Measurements from ENCODE around the gene IQSEC3. TPM values are rescaled to one million over a fixed set of nuclear protein-coding genes. Genes with fewer than 3 reads are reported as not detected.

The IQSEC3 gene
- total RNA-seq, 1 experiment from 2014 or later, result 0.55 TPM

- no peak for TF ChIP-seq CTCF (conservative IDR thresholded peaks at IDR 0.05)
- Histone ChIP-seq H3K18ac (ENCODE audit: insufficient read length, low read depth, low read length) (no peak overlapping the region), H3K23me2 (ENCODE audit: insufficient read length, low read depth, low read length, poor library complexity, severe bottlenecking) (no peaks in the 10 kb centered on the region), H3K4me2 (ENCODE audit: insufficient read depth, insufficient read length, low read length) (no peak overlapping the region), H4K20me1 (ENCODE audit: control insufficient read depth, insufficient read depth, insufficient read length) (no peaks in the 10 kb centered on the region), H2AFZ (ENCODE audit: low read length) (no peak overlapping the region), H2BK120ac (ENCODE audit: low read depth, low read length, poor library complexity, severe bottlenecking) (no peak overlapping the region), H3K4ac (ENCODE audit: low read depth, low read length) (no peak overlapping the region), H3K27ac (ENCODE audit: insufficient read length, low read depth, low read length) (no peak overlapping the region), H2BK20ac (ENCODE audit: low read depth, low read length, poor library complexity, severe bottlenecking) (no peak overlapping the region), H3K27me3 (ENCODE audit: insufficient read depth, low read length) (no peaks in the 10 kb centered on the region; the same call in 1 of the 2 replicates), H3K14ac (ENCODE audit: insufficient read depth, low read length) (no peak overlapping the region; the same call in 1 of the 2 replicates), H3K79me2 (ENCODE audit: insufficient read depth, low read length) (no peaks in the 10 kb centered on the region), H4K8ac (replicated peaks; ENCODE audit: insufficient read length, low read depth, low read length) (no peak overlapping the region), H4K91ac (ENCODE audit: insufficient read length, low read depth, low read length) (no peak overlapping the region), H3K23ac (ENCODE audit: insufficient read length, low read depth, low read length) (no peak overlapping the region), H3K56ac (ENCODE audit: insufficient read length, low read depth, low read length) (no peak overlapping the region), H3K4me1 (ENCODE audit: insufficient read depth, low read length) (no peaks in the 10 kb centered on the region), H3K79me1 (ENCODE audit: insufficient read depth, low read depth, low read length, poor library complexity, severe bottlenecking) (no peaks in the 10 kb centered on the region), H2BK15ac (ENCODE audit: low read depth, low read length) (no peak overlapping the region), H3K9me3 (ENCODE audit: control insufficient read depth, low read depth, low read length) (no peaks in the 10 kb centered on the region), H3K9ac (ENCODE audit: extremely low read depth, insufficient read length, low read length) (no peak overlapping the region), H2AK5ac (ENCODE audit: insufficient read length, low read length) (no peak overlapping the region), H2BK5ac (ENCODE audit: insufficient read length, low read length) (no peak overlapping the region), H4K5ac (ENCODE audit: insufficient read length, low read depth, low read length) (no peak overlapping the region), H2BK12ac (ENCODE audit: insufficient read length, low read depth, low read length) (no peak overlapping the region), H3T11ph (ENCODE audit: low read length) (no peak overlapping the region)
- no peak for DNase-seq
- Mint-ChIP-seq H3K27me3 (ENCODE audit: low read depth) (peaks cover 83% of the 10 kb centered on the region), H3K27ac (peak overlapping the region in 1 of 3 experiments; percentile 66; a peak in 1 of 7 replicates), H3K4me3 (no peak overlapping the region; a peak in 1 of 5 replicates), H3K36me3 (ENCODE audit: insufficient read depth in 1 of 3, low read depth in 3 of 3) (no peaks in the 10 kb centered on the region), H3K4me1 (peaks cover 6 to 16% of the 10 kb centered on the region in 2 experiments), H3K9me3 (peaks cover 0 to 6% of the 10 kb centered on the region in 2 experiments; a peak in 3 of 5 replicates)
- WGBS (ENCODE audit: extremely low coverage, insufficient read length, low lambda C conversion rate), result no CpG with 5 or more reads among the region's 15 CpGs
Observed at GRCh38 chr12:195951-196350, 129.4 kb downstream of the IQSEC3 start.

All from H9 (cell line).